Measurements from ENCODE around the gene ZBTB38. TPM values are rescaled to one million over a fixed set of nuclear protein-coding genes. Genes with fewer than 3 reads are reported as not detected.

Gene ZBTB38
- total and polyA plus RNA-seq, 12 donors: 14.7 to 156 (median 128) TPM

DNA sequence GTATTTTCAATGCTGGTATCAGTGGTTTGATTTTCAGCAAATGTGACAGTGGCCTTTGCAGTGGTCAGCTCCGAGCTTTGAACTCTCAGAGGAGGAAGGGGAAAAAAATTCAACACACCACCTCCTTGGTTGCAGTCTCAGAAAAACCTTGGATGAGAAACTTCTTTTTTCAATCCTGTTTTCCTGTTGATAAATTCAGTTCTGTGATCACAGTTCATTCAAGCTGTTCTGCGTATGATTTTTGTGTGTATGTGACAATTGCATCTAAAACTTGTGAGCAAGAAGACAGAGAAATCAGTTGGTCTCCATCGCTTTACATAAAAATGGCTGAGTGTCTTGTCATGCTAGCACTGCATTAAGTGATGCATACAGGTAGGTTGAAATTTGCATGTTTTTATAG lies 19.2 kb downstream of the ZBTB38 start:
- intact Hi-C loops (cut with DNase I): no loop called here
- H3K27ac ChIP-seq: no peak overlapping the region
- no peaks in the 10 kb centered on the region for H3K27me3 ChIP-seq
- WGBS, 2 donors: 93 to 95% methylated on average over 3 of the region's 3 CpGs
- TF ChIP-seq, protein P1, sequence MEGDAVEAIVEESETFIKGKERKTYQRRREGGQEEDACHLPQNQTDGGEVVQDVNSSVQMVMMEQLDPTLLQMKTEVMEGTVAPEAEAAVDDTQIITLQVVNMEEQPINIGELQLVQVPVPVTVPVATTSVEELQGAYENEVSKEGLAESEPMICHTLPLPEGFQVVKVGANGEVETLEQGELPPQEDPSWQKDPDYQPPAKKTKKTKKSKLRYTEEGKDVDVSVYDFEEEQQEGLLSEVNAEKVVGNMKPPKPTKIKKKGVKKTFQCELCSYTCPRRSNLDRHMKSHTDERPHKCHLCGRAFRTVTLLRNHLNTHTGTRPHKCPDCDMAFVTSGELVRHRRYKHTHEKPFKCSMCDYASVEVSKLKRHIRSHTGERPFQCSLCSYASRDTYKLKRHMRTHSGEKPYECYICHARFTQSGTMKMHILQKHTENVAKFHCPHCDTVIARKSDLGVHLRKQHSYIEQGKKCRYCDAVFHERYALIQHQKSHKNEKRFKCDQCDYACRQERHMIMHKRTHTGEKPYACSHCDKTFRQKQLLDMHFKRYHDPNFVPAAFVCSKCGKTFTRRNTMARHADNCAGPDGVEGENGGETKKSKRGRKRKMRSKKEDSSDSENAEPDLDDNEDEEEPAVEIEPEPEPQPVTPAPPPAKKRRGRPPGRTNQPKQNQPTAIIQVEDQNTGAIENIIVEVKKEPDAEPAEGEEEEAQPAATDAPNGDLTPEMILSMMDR (IDR thresholded peaks at IDR 0.05): no peak
- no peaks in the 10 kb centered on the region for H3K9me3 ChIP-seq
- DNase-seq (no peak), ATAC-seq (no peak)
- peaks cover 0 to 32% (median 10%) of the 10 kb centered on the region in 9 donors for H3K4me1 ChIP-seq
- H3K4me3 ChIP-seq: no peak overlapping the region
- peaks cover 0 to 58% (median 19%) of the 10 kb centered on the region in 9 donors for H3K36me3 ChIP-seq

DNA sequence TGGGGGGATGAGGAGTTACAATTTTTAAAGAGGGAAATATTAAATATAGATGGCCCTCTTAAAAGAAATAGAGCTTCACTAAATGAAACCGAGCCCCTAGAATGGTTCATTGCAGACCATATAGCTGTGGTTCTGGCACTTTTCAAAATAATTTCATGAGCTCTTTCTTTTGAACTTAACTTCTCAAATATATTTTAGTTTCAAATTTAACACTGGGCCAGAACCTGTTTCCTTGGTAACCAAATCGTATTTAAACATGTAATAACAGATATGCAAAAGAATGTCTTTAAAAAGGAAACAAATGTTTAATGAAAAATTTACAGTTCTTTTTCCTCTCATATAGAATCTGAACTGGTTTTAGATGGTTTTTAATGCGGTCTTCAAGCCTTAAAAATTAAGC lies 20.1 kb downstream of the ZBTB38 start:
- no peak overlapping the region for H3K4me3 ChIP-seq
- 85 to 87% methylated on average over 3 of the region's 3 CpGs for WGBS, 2 donors
- no peaks in the 10 kb centered on the region for H3K9me3 ChIP-seq
- intact Hi-C loops (cut with DNase I): no loop called here
- ATAC-seq (no peak), DNase-seq (no peak)
- H3K27me3 ChIP-seq: no peaks in the 10 kb centered on the region
- peak overlapping the region in 1 of 10 donors; percentile 10 for H3K27ac ChIP-seq
- TF ChIP-seq, protein P1 (IDR thresholded peaks at IDR 0.05): no peak
- peaks cover 0 to 32% (median 10%) of the 10 kb centered on the region in 9 donors for H3K4me1 ChIP-seq
- peaks cover 0 to 49% (median 16%) of the 10 kb centered on the region in 9 donors for H3K36me3 ChIP-seq

DNA sequence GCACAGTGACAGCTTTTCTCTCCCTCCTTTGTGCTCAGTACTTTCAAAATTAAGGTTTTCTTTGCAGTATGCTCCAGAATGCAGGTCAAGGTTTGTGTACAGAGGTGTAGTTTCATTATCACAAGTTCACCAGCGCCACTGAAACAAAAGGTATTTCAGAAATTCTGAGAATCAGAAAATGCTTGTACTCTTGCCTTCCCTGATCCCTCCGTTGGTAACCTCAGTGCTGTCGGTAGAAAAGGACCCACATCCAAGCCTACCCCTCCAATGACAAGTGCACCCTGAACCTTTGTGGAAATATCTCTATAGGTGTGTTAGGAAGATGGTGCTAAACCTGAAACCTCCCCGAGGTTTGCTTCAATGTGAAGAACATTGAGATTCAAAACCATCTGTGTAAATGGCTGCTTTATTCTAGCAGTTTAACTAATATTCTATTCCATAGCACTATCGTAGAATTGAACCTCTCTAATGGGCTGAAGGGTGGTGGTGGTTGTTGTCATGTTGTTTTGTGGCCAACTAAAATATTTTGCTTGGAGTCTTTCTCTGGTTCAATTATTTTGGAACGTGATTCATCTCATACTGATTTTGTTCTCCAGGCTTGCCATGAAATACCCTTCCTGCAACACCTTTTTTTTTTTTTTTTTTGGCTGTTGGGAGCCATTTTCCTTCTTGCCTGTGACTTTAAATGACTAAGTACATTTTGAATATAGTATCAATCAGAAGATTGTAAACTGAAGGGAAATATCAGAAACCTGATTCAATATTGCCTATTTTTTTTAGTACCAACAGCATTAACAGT lies 20.7 kb downstream of the ZBTB38 start:
- intact Hi-C loops (cut with DNase I): no loop called here
- H3K27ac ChIP-seq: peak overlapping the region in 1 of 10 donors; percentile 10

DNA sequence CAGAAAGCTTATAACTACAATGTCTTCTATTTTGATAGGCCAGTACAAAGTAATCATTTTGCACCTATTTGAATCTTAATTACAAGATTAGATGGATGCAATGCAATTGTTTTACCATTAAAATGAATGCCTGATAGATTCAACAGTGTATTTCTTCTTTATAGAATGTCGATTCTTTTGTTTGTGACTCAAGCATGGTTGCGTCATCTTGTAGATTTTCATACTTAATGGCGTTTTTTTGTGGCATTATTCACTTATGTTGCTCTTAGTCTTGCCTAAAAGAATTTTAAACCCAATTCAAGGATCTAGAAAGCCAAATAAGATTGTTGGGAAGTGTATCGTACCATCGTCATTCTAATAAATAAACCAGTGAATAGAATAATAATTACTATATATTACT lies 21.4 kb downstream of the ZBTB38 start:
- no peak for ATAC-seq
- TF ChIP-seq, protein P1 (IDR thresholded peaks at IDR 0.05): no peak
- peaks cover 0 to 32% (median 10%) of the 10 kb centered on the region in 9 donors for H3K4me1 ChIP-seq
- no peaks in the 10 kb centered on the region for H3K27me3 ChIP-seq
- WGBS, 2 donors: 95 to 98% methylated on average over 5 of the region's 5 CpGs
- H3K4me3 ChIP-seq: no peak overlapping the region
- intact Hi-C loops (cut with DNase I): no loop called here
- no peaks in the 10 kb centered on the region for H3K9me3 ChIP-seq
- no peak overlapping the region for H3K27ac ChIP-seq
- DNase-seq: no peak
- peaks cover 0 to 40% (median 9%) of the 10 kb centered on the region in 9 donors for H3K36me3 ChIP-seq

More for the DNA sequence above, 20.7 kb downstream of the ZBTB38 start:
- WGBS, 2 donors: 78 to 84% methylated on average over 6 of the region's 6 CpGs
- H3K27me3 ChIP-seq: no peaks in the 10 kb centered on the region
- H3K4me3 ChIP-seq: no peak overlapping the region
- no peaks in the 10 kb centered on the region for H3K9me3 ChIP-seq
- DNase-seq (no peak), ATAC-seq (no peak)
- TF ChIP-seq, protein P1 (IDR thresholded peaks at IDR 0.05): no peak
- peaks cover 0 to 43% (median 11%) of the 10 kb centered on the region in 9 donors for H3K36me3 ChIP-seq
- peaks cover 0 to 32% (median 10%) of the 10 kb centered on the region in 9 donors for H3K4me1 ChIP-seq

Data from heart right ventricle (tissue), 16 donors.